D721Med (cell line): ENCODE measurements around the gene TRMT11.

Experiments
- DNase-seq: peaks from one replicate; pipeline ENCODE4 v3.0.0; 2011; ENCODE audit warnings: low spot score; ENCODE audit not compliant: insufficient read length
- FAIRE-seq: peaks from 2 replicates; lab custom pipeline; 2011; peaks lifted over from hg19 to GRCh38; lab: Jason Lieb, UNC
- TF ChIP-seq, protein P1 (sequence below): IDR thresholded peaks from 2 replicates; pipeline ENCODE4 v1.5.1; 2012; ENCODE audit warnings: mild to moderate bottlenecking, control low read depth; ENCODE audit not compliant: insufficient read depth; ENCODE audit errors: missing control alignments

TRMT11 gene

GRCh38 chr6:125957391-125957693 lies 29.0 kb upstream of the TRMT11 start:
- FAIRE-seq (no peak), DNase-seq (no peak)
- TF ChIP-seq, protein P1, sequence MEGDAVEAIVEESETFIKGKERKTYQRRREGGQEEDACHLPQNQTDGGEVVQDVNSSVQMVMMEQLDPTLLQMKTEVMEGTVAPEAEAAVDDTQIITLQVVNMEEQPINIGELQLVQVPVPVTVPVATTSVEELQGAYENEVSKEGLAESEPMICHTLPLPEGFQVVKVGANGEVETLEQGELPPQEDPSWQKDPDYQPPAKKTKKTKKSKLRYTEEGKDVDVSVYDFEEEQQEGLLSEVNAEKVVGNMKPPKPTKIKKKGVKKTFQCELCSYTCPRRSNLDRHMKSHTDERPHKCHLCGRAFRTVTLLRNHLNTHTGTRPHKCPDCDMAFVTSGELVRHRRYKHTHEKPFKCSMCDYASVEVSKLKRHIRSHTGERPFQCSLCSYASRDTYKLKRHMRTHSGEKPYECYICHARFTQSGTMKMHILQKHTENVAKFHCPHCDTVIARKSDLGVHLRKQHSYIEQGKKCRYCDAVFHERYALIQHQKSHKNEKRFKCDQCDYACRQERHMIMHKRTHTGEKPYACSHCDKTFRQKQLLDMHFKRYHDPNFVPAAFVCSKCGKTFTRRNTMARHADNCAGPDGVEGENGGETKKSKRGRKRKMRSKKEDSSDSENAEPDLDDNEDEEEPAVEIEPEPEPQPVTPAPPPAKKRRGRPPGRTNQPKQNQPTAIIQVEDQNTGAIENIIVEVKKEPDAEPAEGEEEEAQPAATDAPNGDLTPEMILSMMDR: no peak

GRCh38 chr6:125957845-125958244 lies 28.5 kb upstream of the TRMT11 start:
- DNase-seq: no peak

DNA sequence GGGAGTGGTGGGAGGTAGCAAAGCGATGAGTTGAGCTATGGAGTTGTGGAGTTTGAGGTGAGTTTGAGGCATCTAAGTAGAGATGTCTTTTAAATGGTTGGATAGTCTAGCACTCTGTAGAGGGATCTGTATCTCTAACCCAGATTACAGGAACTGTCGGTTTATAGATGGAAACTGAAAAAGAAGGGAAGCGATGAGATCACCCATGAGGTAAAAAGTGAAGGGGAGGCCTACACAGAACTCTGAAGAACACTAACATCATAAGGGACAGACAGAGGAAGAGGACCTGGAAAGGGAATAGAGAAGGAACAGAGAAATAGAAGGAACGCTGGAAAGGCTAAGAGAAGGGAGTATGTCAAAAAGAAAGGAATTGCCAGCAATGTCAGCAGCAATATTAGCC lies 27.3 kb upstream of the TRMT11 start:
- no peak for FAIRE-seq
- TF ChIP-seq, protein P1: no peak
- DNase-seq: no peak

More at GRCh38 chr6:125957845-125958244, 28.5 kb upstream of the TRMT11 start:
- no peak for FAIRE-seq
- TF ChIP-seq, protein P1: no peak

DNA sequence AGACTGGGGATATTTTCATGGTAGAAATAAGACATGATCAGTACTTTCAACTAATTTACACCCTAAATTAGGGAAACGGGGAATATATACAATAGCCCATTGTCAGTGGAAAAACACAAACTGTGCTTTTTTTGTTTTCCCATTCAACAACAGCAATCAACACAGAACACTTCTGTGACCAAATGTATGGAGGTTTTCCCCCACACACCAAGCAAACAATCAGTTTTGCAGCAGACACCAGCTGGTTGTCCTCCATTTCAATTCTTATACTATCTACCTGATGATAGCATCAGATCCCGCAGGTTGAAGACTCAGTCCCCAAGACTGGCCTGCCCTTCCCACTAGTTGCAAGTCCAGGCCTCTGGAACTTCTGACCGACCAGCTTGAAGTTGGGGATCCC lies 25.2 kb upstream of the TRMT11 start:
- TF ChIP-seq, protein P1: no peak
- no peak for DNase-seq
- no peak for FAIRE-seq

GRCh38 chr6:125962900-125963497 lies 23.3 kb upstream of the TRMT11 start:
- TF ChIP-seq, protein P1: no peak
- no peak for DNase-seq
- no peak for FAIRE-seq

- TF ChIP-seq, protein P1: no peak
- DNase-seq (no peak), FAIRE-seq (no peak)
Measured at GRCh38 chr6:125963817-125964216, 22.5 kb upstream of the TRMT11 start.

- FAIRE-seq (no peak), DNase-seq (no peak)
- TF ChIP-seq, protein P1: no peak
Measured at GRCh38 chr6:125966569-125966968, 19.8 kb upstream of the TRMT11 start.
